HCT116 (cell line): Measurements from ENCODE around the gene INSRR. TPM values are rescaled to one million over a fixed set of nuclear protein-coding genes. Genes with fewer than 3 reads are reported as not detected.

Experiments used
- ATAC-seq: fragments of 200-7000 bp; cut with Tn5 transposase; 2 replicates; pipeline ENCODE4 v1.9.1; 2020; ENCODE audit warnings: mild to moderate bottlenecking, moderate library complexity
- BruUV-seq: library from RNA; stranded (reverse); fragments of 400-500 nt; replicated peaks from 2 replicates; lab custom pipeline; 2021; lab: Mats Ljungman, UMichigan
- CTCF ChIA-PET: fragments of 300-600 bp; sonication (Branson Sonifier 250); formaldehyde crosslinking; loops from one replicate; lab custom pipeline; 2021; ENCODE audit warnings: antibody characterized with exemption; lab: Charles Lee
- POLR2A ChIA-PET: fragments of 300-600, 350-600 bp; sonication (Branson Sonifier 250); formaldehyde crosslinking; loops from one replicate; lab custom pipeline; 2021; ENCODE audit warnings: antibody characterized with exemption; lab: Charles Lee
- RAD21 ChIA-PET, 2 experiments: fragments of 300-600 bp; sonication (Branson Sonifier 250); formaldehyde crosslinking; loops; one replicate each; lab custom pipeline; 2023; ENCODE audit warnings: low total read pairs in 2 of 2; ENCODE audit not compliant: uncharacterized antibody in 2 of 2, unreplicated experiment in 2 of 2, low non-redundant PET in 1 of 2; lab: Charles Lee
- DNase-seq: peaks from one replicate; pipeline ENCODE4 v3.0.0-alpha.2; 2010; ENCODE audit warnings: low read depth, low spot score
- H2AFZ ChIP-seq: fragments of 200-600 bp; shearing (Covaris generic), sonication (generic); 2 replicates; pipeline ENCODE4 v1.6.1; 2017; ENCODE audit warnings: low read depth, mixed run types, mixed read lengths, antibody characterized with exemption, low read length; ENCODE audit not compliant: poor library complexity, severe bottlenecking
- H3K27ac ChIP-seq: 2 replicates; pipeline ENCODE4 v1.5.1; 2012; ENCODE audit warnings: low read depth, low read length
- H3K27me3 ChIP-seq: fragments of 200-600 bp; sonication (generic); 2 replicates; pipeline ENCODE4 v1.6.1; 2016; ENCODE audit warnings: mixed run types, low read length, mixed read lengths; ENCODE audit not compliant: insufficient read depth
- H3K36me3 ChIP-seq, 2 experiments: fragments of 200-500 bp in 1 of 2; fragments of 200-600 bp in 1 of 2; sonication (Bioruptor generic) in 1 of 2; sonication (generic) in 1 of 2; 2 replicates each; pipeline versions ENCODE4 v1.5.1 to v1.6.1; 2014 to 2016; ENCODE audit warnings: low read length in 2 of 2, inconsistent platforms in 1 of 2, mixed read lengths in 1 of 2, mixed run types in 1 of 2; ENCODE audit not compliant: insufficient read depth in 2 of 2, control insufficient read depth in 1 of 2
- H3K4me1 ChIP-seq, 2 experiments: fragments of 200-600 bp in 1 of 2; sonication (generic) in 1 of 2; 2 replicates each; pipeline versions ENCODE4 v1.5.1 to v1.6.1; 2012 to 2017; ENCODE audit warnings: low read length in 2 of 2, inconsistent platforms in 1 of 2, mild to moderate bottlenecking in 1 of 2, mixed read lengths in 1 of 2, mixed run types in 1 of 2, moderate library complexity in 1 of 2; ENCODE audit not compliant: insufficient read depth in 2 of 2, control insufficient read depth in 1 of 2
- H3K4me2 ChIP-seq: fragments of 200-600 bp; sonication (generic); 2 replicates; pipeline ENCODE4 v1.6.1; 2017; ENCODE audit warnings: mixed run types, low read length, mixed read lengths
- H3K4me3 ChIP-seq, 2 experiments: fragments of 200-600 bp in 1 of 2; sonication (generic) in 1 of 2; replicated peaks in 1 of 2; 2 replicates each; pipeline ENCODE4 v1.5.1; 2011 to 2016; ENCODE audit warnings: low read length in 2 of 2, control low read depth in 1 of 2, low read depth in 1 of 2, mild to moderate bottlenecking in 1 of 2, mixed read lengths in 1 of 2, mixed run types in 1 of 2
- H3K79me2 ChIP-seq: fragments of 200-600 bp; sonication (generic); 2 replicates; pipeline ENCODE4 v1.6.1; 2017; ENCODE audit warnings: mild to moderate bottlenecking, mixed run types, low read length, moderate library complexity, mixed read lengths; ENCODE audit not compliant: insufficient read depth
- H3K9ac ChIP-seq: fragments of 200-600 bp; sonication (generic); 2 replicates; pipeline ENCODE4 v1.6.1; 2016; ENCODE audit warnings: low read length, mixed read lengths
- H3K9me2 ChIP-seq: fragments of 200-600 bp; sonication (generic), shearing (Covaris generic); 2 replicates; pipeline ENCODE4 v1.6.1; 2017; ENCODE audit warnings: mixed run types, mild to moderate bottlenecking, moderate library complexity; ENCODE audit not compliant: insufficient read depth
- H3K9me3 ChIP-seq, 2 experiments: fragments of 200-500 bp in 1 of 2; fragments of 200-600 bp in 1 of 2; sonication (Bioruptor generic) in 1 of 2; sonication (generic) in 1 of 2; 2 replicates each; pipeline ENCODE4 v1.6.1; 2014 to 2017; ENCODE audit warnings: low read length in 2 of 2, mixed read lengths in 2 of 2, inconsistent platforms in 1 of 2, low read depth in 1 of 2, mild to moderate bottlenecking in 1 of 2, mixed run types in 1 of 2, moderate library complexity in 1 of 2; ENCODE audit not compliant: control insufficient read depth in 1 of 2, insufficient read depth in 1 of 2
- H4K20me1 ChIP-seq: fragments of 200-600 bp; sonication (generic), shearing (Covaris generic); 2 replicates; pipeline ENCODE4 v1.6.1; 2017; ENCODE audit warnings: mixed run types, mild to moderate bottlenecking, moderate library complexity; ENCODE audit not compliant: insufficient read depth
- FOSL1 ChIP-seq: IDR thresholded peaks from 2 replicates; pipeline ENCODE4 v1.6.1; 2012; ENCODE audit warnings: low read depth
- POLR2A ChIP-seq: IDR thresholded peaks from 2 replicates; pipeline ENCODE4 v1.7.0; 2011; ENCODE audit warnings: borderline replicate concordance; ENCODE audit not compliant: insufficient read depth, insufficient read length; ENCODE audit errors: extremely low read depth
- TCF7L2 ChIP-seq: IDR thresholded peaks from 2 replicates; pipeline ENCODE4 v1.7.0; 2011; ENCODE audit warnings: borderline replicate concordance, inconsistent platforms; ENCODE audit not compliant: insufficient read depth, insufficient read length; ENCODE audit errors: extremely low read depth
- intact Hi-C: fragments of 100-400 bp; cut with micrococcal nuclease; formaldehyde crosslinking; loops from 2 replicates; pipeline ENCODE4 v1.10.0; 2022
- total RNA-seq: library from RNA; stranded (reverse); gene quantifications from one replicate; pipeline ENCODE4 v1.2.1, GENCODE V29; 2021; ENCODE audit not compliant: unreplicated experiment
- TF ChIP-seq, protein P1 (sequence below): IDR thresholded peaks from 2 replicates; pipeline ENCODE4 v1.6.1; 2012

The INSRR gene
- total RNA-seq, 1 experiment from 2014 or later: not detected

GRCh38 chr1:156877433-156878170 is 18.7 kb upstream of the INSRR start:
- Histone ChIP-seq H3K27me3 (0 out of 2 replicates have a peak, but pooled peaks cover 3% of the 10 kb centered on the region), H4K20me1 (no peaks in the 10 kb centered on the region), H3K4me2 (no peak overlapping the region), H3K79me2 (no peaks in the 10 kb centered on the region), H3K4me3 (no peak overlapping the region), H3K9me2 (no peaks in the 10 kb centered on the region), H3K36me3 (no peaks in the 10 kb centered on the region), H2AFZ (no peak overlapping the region), H3K27ac (no peak overlapping the region), H3K9me3 (no peaks in the 10 kb centered on the region), H3K9ac (no peak overlapping the region), H3K4me1 (peaks cover 0 to 2% of the 10 kb centered on the region in 2 experiments; a peak in 1 of 4 replicates)
- BruUV-seq: no TSS peak
- no peak for DNase-seq
- ATAC-seq: no peak
- RAD21 ChIA-PET: no interaction called here
- TF ChIP-seq FOSL1: no peak
- TF ChIP-seq, protein P1, sequence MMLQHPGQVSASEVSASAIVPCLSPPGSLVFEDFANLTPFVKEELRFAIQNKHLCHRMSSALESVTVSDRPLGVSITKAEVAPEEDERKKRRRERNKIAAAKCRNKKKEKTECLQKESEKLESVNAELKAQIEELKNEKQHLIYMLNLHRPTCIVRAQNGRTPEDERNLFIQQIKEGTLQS: no peak
- POLR2A ChIA-PET: no interaction called here
- CTCF ChIA-PET: no interaction called here
- intact Hi-C loops: no loop called here

GRCh38 chr1:156876281-156876680 is 17.4 kb upstream of the INSRR start:
- Histone ChIP-seq H3K4me3 (no peak overlapping the region), H3K9me3 (no peaks in the 10 kb centered on the region), H3K4me2 (no peak overlapping the region), H3K79me2 (no peaks in the 10 kb centered on the region), H3K9ac (no peak overlapping the region), H3K27me3 (0 out of 2 replicates have a peak, but pooled peaks cover 3% of the 10 kb centered on the region), H3K27ac (no peak overlapping the region), H3K9me2 (no peaks in the 10 kb centered on the region), H4K20me1 (no peaks in the 10 kb centered on the region), H3K36me3 (no peaks in the 10 kb centered on the region), H3K4me1 (peaks cover 0 to 2% of the 10 kb centered on the region in 2 experiments; a peak in 1 of 4 replicates), H2AFZ (no peak overlapping the region)
- ChIA-PET CTCF (no interaction called here), POLR2A (no interaction called here), RAD21 (interaction anchor here in 1 of 2 experiments (1.2 kb wide), 1 partner anchor 14 kb away, joined by 6 read pairs; no protein-coding TSS in a partner anchor)
- intact Hi-C loops: no loop called here
- TF ChIP-seq TCF7L2: no peak
- TF ChIP-seq POLR2A: no peak
- DNase-seq: no peak
- no TSS peak for BruUV-seq
- ATAC-seq: no peak
